ENCODE measurements around the gene CCDC180. TPM values are rescaled to one million over a fixed set of nuclear protein-coding genes. Genes with fewer than 3 reads are reported as not detected.
"Not testable (repeated sequence)": the region's sequence is repeated elsewhere in the genome, so short reads cannot be mapped to it uniquely, and the experiment has no call there.

Gene CCDC180
- total RNA-seq = 12.5 and 12.7 TPM in 2 replicates
- long read RNA-seq, partial matches to known transcripts = 0 of 3 reads
- long read RNA-seq, other reads (novel, unspliced or antisense) = 2 of 3 reads

DNA sequence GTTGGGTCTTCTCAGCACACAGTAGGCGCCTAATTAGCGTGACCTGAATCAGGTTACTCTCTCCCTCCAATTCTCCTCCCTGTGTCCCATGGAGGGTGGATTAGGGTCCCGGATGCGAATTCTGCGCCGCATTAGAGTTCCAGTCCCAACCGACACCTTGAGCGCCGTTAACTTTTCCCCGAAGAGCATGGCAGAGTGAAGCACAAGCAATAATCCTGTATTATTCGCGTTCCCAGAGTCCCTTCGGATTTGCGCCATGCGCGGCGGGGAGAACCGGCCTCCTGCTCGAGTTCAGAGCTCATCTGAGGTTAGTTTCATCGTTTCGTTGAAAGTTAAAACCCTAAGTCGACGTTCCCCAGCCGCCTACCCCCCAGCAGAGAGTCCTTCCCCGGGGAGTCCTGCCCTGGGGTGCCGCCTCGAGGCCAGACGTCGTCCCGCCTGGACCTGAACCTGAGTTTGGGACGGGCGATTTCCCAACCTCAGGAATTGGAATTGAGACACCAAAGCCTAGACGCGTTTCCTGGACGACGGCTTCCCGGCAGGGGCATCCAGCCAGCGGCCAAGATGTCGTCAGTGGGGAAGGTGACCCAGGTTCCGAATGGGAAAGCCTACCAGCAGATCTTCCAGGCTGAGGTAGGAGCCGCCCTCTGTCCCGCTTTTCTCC lies at the start of gene CCDC180:
Gene CCDC180 (plus strand): TSS at position 160 of the 664 bp plus-strand sequence. CDS start 405 bp downstream, at position 565.
- H3K27me3 Mint-ChIP-seq = no peaks in the 10 kb centered on the region
- no peak within 1 kb of the TSS for H3K4me3 Mint-ChIP-seq (ENCODE audit: low read depth)
- H3K27ac Mint-ChIP-seq = no peak within 1 kb of the TSS

DNA sequence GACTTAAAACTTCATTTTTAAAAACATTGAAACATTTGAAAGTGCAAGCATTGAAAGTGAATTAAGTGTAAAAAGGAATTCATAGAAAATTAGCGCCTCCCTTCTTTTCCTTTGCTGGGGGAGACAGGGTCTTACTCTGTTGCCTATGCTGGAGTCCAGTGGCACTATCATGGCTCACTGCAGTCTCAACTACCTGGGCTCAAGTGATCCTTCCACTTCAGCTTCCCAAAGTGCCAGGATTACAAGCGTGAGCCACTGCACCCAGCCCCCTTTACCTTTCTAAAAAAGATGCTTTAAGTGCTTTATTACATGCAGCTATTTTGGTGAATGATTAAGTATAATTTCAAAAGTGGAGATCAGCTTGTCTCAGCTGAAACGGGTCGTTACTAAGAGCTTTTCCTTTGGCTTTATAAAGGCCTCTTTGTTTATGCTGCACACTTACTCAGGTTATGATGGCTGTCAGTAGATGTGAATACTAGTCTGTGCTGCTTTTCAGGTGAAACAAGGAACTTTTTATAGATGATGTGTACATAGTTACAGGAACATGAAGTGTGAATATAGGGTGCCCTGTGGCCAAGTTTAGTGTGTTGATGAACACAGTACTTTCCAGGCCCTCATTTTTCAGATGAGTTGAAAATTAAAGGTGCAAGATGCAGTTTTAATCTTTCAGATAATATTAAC lies 47.5 kb upstream of the CCDC180 start:
- not testable (repeated sequence) for H3K9me3 Mint-ChIP-seq (ENCODE audit: low read depth); H3K4me1 Mint-ChIP-seq (ENCODE audit: low read depth); H3K36me3 Mint-ChIP-seq (ENCODE audit: insufficient read depth); H3K27me3 Mint-ChIP-seq; DNase-seq (ENCODE audit: low spot score, unreplicated experiment); H3K4me3 Mint-ChIP-seq (ENCODE audit: low read depth)
- peak overlapping the region; percentile 87 for H3K27ac Mint-ChIP-seq

More for the DNA sequence above, at the start of gene CCDC180:
- no peaks in the 10 kb centered on the region for H3K4me1 Mint-ChIP-seq (ENCODE audit: low read depth)
- TF ChIP-seq, protein P1, sequence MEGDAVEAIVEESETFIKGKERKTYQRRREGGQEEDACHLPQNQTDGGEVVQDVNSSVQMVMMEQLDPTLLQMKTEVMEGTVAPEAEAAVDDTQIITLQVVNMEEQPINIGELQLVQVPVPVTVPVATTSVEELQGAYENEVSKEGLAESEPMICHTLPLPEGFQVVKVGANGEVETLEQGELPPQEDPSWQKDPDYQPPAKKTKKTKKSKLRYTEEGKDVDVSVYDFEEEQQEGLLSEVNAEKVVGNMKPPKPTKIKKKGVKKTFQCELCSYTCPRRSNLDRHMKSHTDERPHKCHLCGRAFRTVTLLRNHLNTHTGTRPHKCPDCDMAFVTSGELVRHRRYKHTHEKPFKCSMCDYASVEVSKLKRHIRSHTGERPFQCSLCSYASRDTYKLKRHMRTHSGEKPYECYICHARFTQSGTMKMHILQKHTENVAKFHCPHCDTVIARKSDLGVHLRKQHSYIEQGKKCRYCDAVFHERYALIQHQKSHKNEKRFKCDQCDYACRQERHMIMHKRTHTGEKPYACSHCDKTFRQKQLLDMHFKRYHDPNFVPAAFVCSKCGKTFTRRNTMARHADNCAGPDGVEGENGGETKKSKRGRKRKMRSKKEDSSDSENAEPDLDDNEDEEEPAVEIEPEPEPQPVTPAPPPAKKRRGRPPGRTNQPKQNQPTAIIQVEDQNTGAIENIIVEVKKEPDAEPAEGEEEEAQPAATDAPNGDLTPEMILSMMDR (IDR thresholded peaks at IDR 0.05; ENCODE audit: unreplicated experiment) = no peak
- no peak for DNase-seq (ENCODE audit: low spot score, unreplicated experiment)
- peaks cover 5% of the 10 kb centered on the region for H3K9me3 Mint-ChIP-seq (ENCODE audit: low read depth)
- H3K36me3 Mint-ChIP-seq (ENCODE audit: insufficient read depth) = no peaks in the 10 kb centered on the region

DNA sequence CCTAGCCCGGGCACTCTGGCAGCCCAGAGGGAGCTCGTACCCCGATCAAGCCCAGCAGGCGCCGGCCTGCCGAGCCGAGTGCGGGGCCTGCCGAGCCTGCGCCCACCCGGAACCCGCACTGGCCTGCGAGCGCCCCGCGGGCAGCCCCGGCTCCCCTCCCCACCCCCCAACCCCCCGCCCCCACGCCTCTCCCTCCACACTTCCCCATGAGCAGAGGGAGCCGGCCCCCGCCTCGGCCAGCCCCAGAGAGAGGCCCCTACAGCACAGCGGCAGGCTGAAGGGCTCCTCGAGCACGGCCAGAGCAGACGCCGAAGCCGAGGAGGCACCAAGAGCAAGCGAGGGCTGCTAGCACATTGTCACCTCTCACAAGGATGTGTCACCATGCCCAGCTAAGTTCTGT lies 36.2 kb upstream of the CCDC180 start:
- Mint-ChIP-seq H3K27ac (no peak overlapping the region), H3K4me1 (ENCODE audit: low read depth) (peaks cover 4% of the 10 kb centered on the region), H3K4me3 (ENCODE audit: low read depth) (no peak overlapping the region), H3K9me3 (ENCODE audit: low read depth) (no peaks in the 10 kb centered on the region), H3K27me3 (no peaks in the 10 kb centered on the region), H3K36me3 (ENCODE audit: insufficient read depth) (no peaks in the 10 kb centered on the region)
- TF ChIP-seq, protein P1 (IDR thresholded peaks at IDR 0.05; ENCODE audit: unreplicated experiment) = no peak
- no peak for DNase-seq (ENCODE audit: low spot score, unreplicated experiment)

DNA sequence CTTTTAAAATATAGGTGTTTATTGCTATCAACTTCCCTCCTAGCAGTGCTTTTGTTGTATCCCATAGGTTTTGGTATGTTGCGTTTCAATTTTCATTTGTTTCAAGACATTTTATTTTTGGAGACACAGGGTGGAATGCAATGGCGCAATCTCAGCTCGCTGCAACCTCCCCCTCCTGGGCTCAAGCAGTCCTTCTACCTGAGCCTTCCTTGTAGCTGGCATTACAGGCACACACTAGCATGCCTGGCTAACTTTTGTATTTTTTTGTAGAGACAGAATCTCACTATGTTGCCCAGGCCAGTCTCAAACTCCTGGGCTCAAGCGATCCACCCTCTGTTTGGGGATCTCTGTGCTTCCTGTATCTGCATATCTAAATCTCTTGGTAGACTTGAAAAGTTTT lies 35.4 kb upstream of the CCDC180 start:
- Mint-ChIP-seq H3K27ac (no peak overlapping the region), H3K27me3 (no peaks in the 10 kb centered on the region), H3K4me3 (ENCODE audit: low read depth) (no peak overlapping the region), H3K9me3 (ENCODE audit: low read depth) (no peaks in the 10 kb centered on the region), H3K4me1 (ENCODE audit: low read depth) (peaks cover 4% of the 10 kb centered on the region), H3K36me3 (ENCODE audit: insufficient read depth) (no peaks in the 10 kb centered on the region)
- TF ChIP-seq, protein P1 (IDR thresholded peaks at IDR 0.05; ENCODE audit: unreplicated experiment) = no peak
- DNase-seq (ENCODE audit: low spot score, unreplicated experiment) = no peak

DNA sequence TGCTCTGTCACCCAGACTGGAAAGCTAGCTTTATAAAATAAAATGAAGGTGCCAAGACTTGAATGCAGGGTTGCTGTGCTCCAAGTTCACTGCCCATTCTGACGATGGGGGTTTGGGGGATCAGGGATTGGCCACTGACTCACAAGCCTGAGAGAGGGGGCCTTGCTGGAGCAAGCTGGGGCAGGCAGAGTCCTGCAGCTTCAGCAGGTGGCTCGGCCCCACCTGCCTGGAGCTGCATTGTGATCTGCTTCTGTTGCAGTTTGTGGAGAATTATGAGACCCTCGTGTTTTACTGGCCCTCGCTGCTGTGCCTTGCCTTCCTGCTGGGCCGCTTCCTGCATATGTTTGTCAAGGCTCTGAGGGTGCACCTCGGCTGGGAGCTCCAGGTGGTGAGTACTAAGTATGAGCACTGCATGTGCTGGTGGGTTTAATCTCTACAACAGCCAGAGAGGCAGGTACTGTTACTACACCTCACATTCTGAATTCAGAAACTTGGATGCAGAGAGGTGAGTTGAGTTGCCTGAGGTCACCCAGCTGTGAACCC lies 31.1 kb upstream of the CCDC180 start:
- H3K27me3 Mint-ChIP-seq = no peaks in the 10 kb centered on the region
- H3K36me3 Mint-ChIP-seq (ENCODE audit: insufficient read depth) = peaks cover 12% of the 10 kb centered on the region
- no peak overlapping the region for H3K4me3 Mint-ChIP-seq (ENCODE audit: low read depth)
- DNase-seq (ENCODE audit: low spot score, unreplicated experiment) = no peak
- no peaks in the 10 kb centered on the region for H3K9me3 Mint-ChIP-seq (ENCODE audit: low read depth)
- peaks cover 4% of the 10 kb centered on the region for H3K4me1 Mint-ChIP-seq (ENCODE audit: low read depth)
- no peak overlapping the region for H3K27ac Mint-ChIP-seq
- TF ChIP-seq, protein P1 (IDR thresholded peaks at IDR 0.05; ENCODE audit: unreplicated experiment) = no peak
